HG03139 (cell line): ENCODE data around the gene RRAGB.
"Not testable (repeated sequence)": the region's sequence is repeated elsewhere in the genome, so short reads cannot be mapped to it uniquely, and the experiment has no call there.

Source experiments
- ATAC-seq: cut with Tn5 transposase; IDR thresholded peaks from one replicate; pipeline ENCODE4 v1.9.1; 2021; ENCODE audit not compliant: unreplicated experiment

The RRAGB gene

GRCh38 chrX:55767100-55767499 is 49.6 kb downstream of the RRAGB start:
- no peak for ATAC-seq

DNA sequence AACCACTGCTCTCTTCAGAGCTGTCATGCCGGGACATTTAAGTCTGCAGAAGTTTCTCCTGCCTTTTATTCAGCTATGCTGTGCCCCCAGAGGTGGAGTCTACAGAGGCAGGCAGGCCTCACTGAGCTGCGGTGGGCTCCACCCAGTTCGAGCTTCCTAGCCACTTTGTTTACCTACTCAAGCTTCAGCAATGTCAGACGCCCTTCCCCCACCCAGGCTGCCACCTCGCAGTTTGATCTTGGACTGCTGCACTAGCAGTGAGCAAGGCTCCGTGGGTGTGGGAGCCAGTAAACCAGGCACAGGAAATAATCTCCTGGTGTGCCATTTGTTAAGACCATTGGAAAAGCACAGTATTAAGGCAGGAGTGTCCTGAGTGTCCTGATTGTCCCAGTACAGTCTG is 56.9 kb downstream of the RRAGB start:
- ATAC-seq, result not testable (repeated sequence)

GRCh38 chrX:55777596-55777995 is 60.0 kb downstream of the RRAGB start:
- ATAC-seq, result no peak

- ATAC-seq, result no peak
Measured at GRCh38 chrX:55778322-55778721, 60.8 kb downstream of the RRAGB start.

- ATAC-seq, result no peak
Measured at GRCh38 chrX:55783723-55784122, 66.2 kb downstream of the RRAGB start.

- no peak for ATAC-seq
Measured at GRCh38 chrX:55787063-55787462, 69.5 kb downstream of the RRAGB start.

GRCh38 chrX:55787727-55788126 is 70.2 kb downstream of the RRAGB start:
- no peak for ATAC-seq

DNA sequence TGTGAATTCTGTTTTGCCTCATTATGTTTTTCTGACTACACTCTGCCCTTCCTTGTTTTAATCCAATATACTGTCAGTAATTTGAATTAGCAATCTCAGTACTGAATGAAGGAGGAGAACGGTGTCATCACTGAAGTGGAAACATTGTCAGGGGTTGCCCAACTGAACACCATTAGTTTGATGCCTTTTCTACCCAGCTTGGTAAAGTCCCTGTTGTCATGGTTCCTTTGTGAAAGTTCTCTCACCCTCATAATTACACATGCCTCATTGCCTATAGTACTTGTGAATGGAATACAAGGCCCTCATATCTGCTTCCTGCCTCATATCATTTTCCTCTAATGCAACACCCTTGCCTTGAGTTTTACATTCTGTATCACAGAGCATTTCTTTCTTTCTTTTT is 76.9 kb downstream of the RRAGB start:
- peak; percentile 82 for ATAC-seq

DNA sequence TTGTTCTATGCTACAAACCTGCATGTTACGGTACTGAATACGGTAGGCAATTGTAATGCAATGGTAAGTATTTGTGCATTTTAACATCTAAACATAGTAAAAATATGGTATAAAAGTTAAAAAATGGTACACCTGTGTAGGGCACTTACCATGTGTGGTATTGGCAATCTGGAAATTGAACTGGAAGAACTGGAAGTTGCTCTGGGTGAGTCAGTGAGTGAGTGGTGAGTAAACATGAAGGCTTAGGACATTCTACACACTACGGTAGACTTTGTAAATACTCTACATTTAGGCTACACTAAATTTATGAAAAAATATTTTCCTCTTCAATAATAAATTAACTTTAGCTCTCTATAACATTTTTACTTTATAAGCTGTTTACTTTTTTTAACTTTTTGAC is 78.9 kb downstream of the RRAGB start:
- ATAC-seq, result no peak

- ATAC-seq, result no peak
Measured at GRCh38 chrX:55801811-55802210, 84.3 kb downstream of the RRAGB start.
